ENCODE data around the gene RPS6KB2. TPM values are rescaled to one million over a fixed set of nuclear protein-coding genes. Genes with fewer than 3 reads are reported as not detected.

Gene RPS6KB2
- total and polyA plus RNA-seq, 10 of the 15 experiments (the other 5 are each of a cell fraction or from before 2014, with no cell fraction given) = 0.39 to 101 (median 58.4) TPM

GRCh38 chr11:67440229-67441097 is 12.2 kb downstream of the RPS6KB2 start:
- intact Hi-C loops (cut with micrococcal nuclease; ENCODE audit: unreplicated experiment) = no loop called here
- in situ Hi-C loops (cut with MboI) = no loop called here
- peaks cover 42% of the 10 kb centered on the region for H3K79me2 ChIP-seq (ENCODE audit: control insufficient read depth, insufficient read depth, low read length)
- no peak overlapping the region for H2AFZ ChIP-seq (ENCODE audit: control insufficient read depth, low read depth, low read length)
- no peak overlapping the region for H3K9ac ChIP-seq (ENCODE audit: control insufficient read depth, insufficient read depth, low read length)
- H3K9me3 ChIP-seq (replicated peaks; ENCODE audit: control insufficient read depth, insufficient read depth, low read length) = no peaks in the 10 kb centered on the region
- H3K4me3 ChIP-seq = peak overlapping the region; percentile 26; the same call in 1 of the 2 replicates
- 68% methylated on average over 17 of the region's 17 CpGs for WGBS (ENCODE audit: insufficient coverage, insufficient replicate concordance, low lambda C conversion rate, missing lambda C conversion rate)
- H3K4me1 ChIP-seq (ENCODE audit: control insufficient read depth, insufficient read depth, low read length) = peaks cover 30% of the 10 kb centered on the region
- ATAC-seq (no peak), FAIRE-seq (no peak), DNase-seq (ENCODE audit: low read depth, low spot score) (no peak)
- H4K20me1 ChIP-seq (ENCODE audit: control insufficient read depth, insufficient read depth) = no peaks in the 10 kb centered on the region
- BruUV-seq (replicated peaks) = no TSS peak
- RAD21 ChIA-PET (ENCODE audit: unreplicated experiment) = interaction anchor here (0.6 to 7.2 kb wide), 5 partner anchors 24 to 87 kb away, joined by 3 to 112 read pairs (median 32); partner anchors contain the start of genes AIP, POLD4, PPP1CA and TBC1D10C
- H3K27ac ChIP-seq (ENCODE audit: control insufficient read depth, insufficient read depth) = no peak overlapping the region
- TF ChIP-seq E4F1 (IDR thresholded peaks at IDR 0.05; ENCODE audit: borderline replicate concordance, partially characterized antibody) (no peak), POLR2AphosphoS2 (IDR thresholded peaks at IDR 0.05; ENCODE audit: low read depth, low read length) (no peak), NFXL1 (IDR thresholded peaks at IDR 0.05; ENCODE audit: borderline replicate concordance) (no peak), JUND (IDR thresholded peaks at IDR 0.05; ENCODE audit: low read depth, low read length) (no peak), DPF2 (IDR thresholded peaks at IDR 0.05) (no peak), ESRRA (IDR thresholded peaks at IDR 0.05; ENCODE audit: low read length) (no peak)
- peak overlapping the region; percentile 44; the same call in 1 of the 2 replicates for H3K4me2 ChIP-seq (ENCODE audit: control insufficient read depth, insufficient read depth)
- H3K27me3 ChIP-seq (replicated peaks in 1 of 2; ENCODE audit: control insufficient read depth in 2 of 2, insufficient read depth in 2 of 2, low read length in 1 of 2) = no peaks in the 10 kb centered on the region
- SMC1A ChIA-PET (ENCODE audit: uncharacterized antibody, unreplicated experiment) = interaction anchor here (1.5 kb wide), 1 partner anchor 20 kb away, joined by 5 read pairs; no protein-coding TSS in a partner anchor
- POLR2A ChIA-PET = interaction anchor here (1.0 to 1.6 kb wide), 4 partner anchors 11 to 44 kb away, joined by 3 to 5 read pairs (median 4); partner anchors contain the start of gene PPP1CA
- CTCF ChIA-PET = interaction anchor here (0.6 to 1.1 kb wide), 3 partner anchors 37 to 66 kb away, joined by 3 read pairs; partner anchors contain the start of gene TBC1D10C
- H3K36me3 ChIP-seq (ENCODE audit: control insufficient read depth in 2 of 2, insufficient read depth in 2 of 2, low read length in 1 of 2) = peaks cover 0 to 8% of the 10 kb centered on the region in 2 experiments; a peak in 2 of 4 replicates
